ENCODE measurements around the gene RAD51B.
"Not testable (repeated sequence)": the region's sequence is repeated elsewhere in the genome, so short reads cannot be mapped to it uniquely, and the experiment has no call there.

The RAD51B gene

GRCh38 chr14:68020999-68021663 lies 201.6 kb downstream of the RAD51B start:
- H3K79me2 ChIP-seq: no peaks in the 10 kb centered on the region
- no peaks in the 10 kb centered on the region for H3K4me1 ChIP-seq
- no peak overlapping the region for H2AFZ ChIP-seq
- no peak overlapping the region for H3K9ac ChIP-seq
- H3K27me3 ChIP-seq (ENCODE audit: control insufficient read depth, insufficient read depth, low read length): no peaks in the 10 kb centered on the region
- H3K36me3 ChIP-seq (ENCODE audit: control insufficient read depth, insufficient read depth, low read length): no peaks in the 10 kb centered on the region
- no peak for TF ChIP-seq CTCF (IDR thresholded peaks at IDR 0.05)
- H3K9me3 ChIP-seq (ENCODE audit: control insufficient read depth, low read length): no peaks in the 10 kb centered on the region
- H3K27ac ChIP-seq: no peak overlapping the region
- H3K4me2 ChIP-seq (ENCODE audit: low read length): no peak overlapping the region
- H3K4me3 ChIP-seq (ENCODE audit: low read depth, low read length): no peak overlapping the region

GRCh38 chr14:68027276-68027675 lies 207.7 kb downstream of the RAD51B start:
- H2AFZ ChIP-seq: no peak overlapping the region
- H3K9me3 ChIP-seq (ENCODE audit: control insufficient read depth, low read length): no peaks in the 10 kb centered on the region
- H3K79me2 ChIP-seq: no peaks in the 10 kb centered on the region
- no peak overlapping the region for H3K9ac ChIP-seq
- no peak overlapping the region for H3K27ac ChIP-seq
- H3K4me3 ChIP-seq (ENCODE audit: low read depth, low read length): no peak overlapping the region
- H3K4me1 ChIP-seq: no peaks in the 10 kb centered on the region
- no peaks in the 10 kb centered on the region for H3K27me3 ChIP-seq (ENCODE audit: control insufficient read depth, insufficient read depth, low read length)
- H3K4me2 ChIP-seq (ENCODE audit: low read length): no peak overlapping the region
- no peaks in the 10 kb centered on the region for H3K36me3 ChIP-seq (ENCODE audit: control insufficient read depth, insufficient read depth, low read length)
- TF ChIP-seq CTCF (IDR thresholded peaks at IDR 0.05): no peak

GRCh38 chr14:68028075-68028474 lies 208.5 kb downstream of the RAD51B start:
- H3K4me1 ChIP-seq: no peaks in the 10 kb centered on the region
- no peak for TF ChIP-seq CTCF (IDR thresholded peaks at IDR 0.05)
- no peaks in the 10 kb centered on the region for H3K79me2 ChIP-seq
- no peaks in the 10 kb centered on the region for H3K27me3 ChIP-seq (ENCODE audit: control insufficient read depth, insufficient read depth, low read length)
- H3K4me3 ChIP-seq (ENCODE audit: low read depth, low read length): no peak overlapping the region
- no peak overlapping the region for H3K9ac ChIP-seq
- H2AFZ ChIP-seq: no peak overlapping the region
- H3K4me2 ChIP-seq (ENCODE audit: low read length): no peak overlapping the region
- H3K27ac ChIP-seq: no peak overlapping the region
- H3K36me3 ChIP-seq (ENCODE audit: control insufficient read depth, insufficient read depth, low read length): no peaks in the 10 kb centered on the region
- no peaks in the 10 kb centered on the region for H3K9me3 ChIP-seq (ENCODE audit: control insufficient read depth, low read length)

GRCh38 chr14:68031011-68031410 lies 211.4 kb downstream of the RAD51B start:
- not testable (repeated sequence) for H3K9me3 ChIP-seq (ENCODE audit: control insufficient read depth, low read length); H3K4me2 ChIP-seq (ENCODE audit: low read length); H3K36me3 ChIP-seq (ENCODE audit: control insufficient read depth, insufficient read depth, low read length); H3K4me1 ChIP-seq; H3K27me3 ChIP-seq (ENCODE audit: control insufficient read depth, insufficient read depth, low read length); H3K79me2 ChIP-seq; H3K9ac ChIP-seq; H2AFZ ChIP-seq; H3K27ac ChIP-seq; H3K4me3 ChIP-seq (ENCODE audit: low read depth, low read length)

- Histone ChIP-seq H3K79me2 (no peaks in the 10 kb centered on the region), H3K4me3 (ENCODE audit: low read depth, low read length) (no peak overlapping the region), H2AFZ (no peak overlapping the region), H3K27me3 (ENCODE audit: control insufficient read depth, insufficient read depth, low read length) (no peaks in the 10 kb centered on the region), H3K4me1 (no peaks in the 10 kb centered on the region), H3K4me2 (ENCODE audit: low read length) (no peak overlapping the region), H3K9me3 (ENCODE audit: control insufficient read depth, low read length) (no peaks in the 10 kb centered on the region), H3K27ac (no peak overlapping the region), H3K9ac (no peak overlapping the region), H3K36me3 (ENCODE audit: control insufficient read depth, insufficient read depth, low read length) (no peaks in the 10 kb centered on the region)
- TF ChIP-seq CTCF (IDR thresholded peaks at IDR 0.05): no peak
Observed at GRCh38 chr14:68032154-68032553, 212.6 kb downstream of the RAD51B start.

Measured in parathyroid adenoma (tissue), 2 donors.